Stimulated activated naive CD8-positive, alpha-beta T cell treated with anti-CD3 and anti-CD28 coated beads, Interleukin-15, Interleukin-2, amounts not matched to agents 100 ng/mL and 50 ng/mL, for 24 hours (primary cell): ENCODE data around the gene KLF12.
A peak's percentile ranks its signal among the peaks of the same experiment; 100 is the strongest.

ENCODE experiments used
- H3K27ac Mint-ChIP-seq: one replicate; pipeline ENCODE4 v1.8.0; 2021; ENCODE audit warnings: mild to moderate bottlenecking, mixed read lengths
- H3K27me3 Mint-ChIP-seq: one replicate; pipeline ENCODE4 v1.8.0; 2021; ENCODE audit warnings: mixed read lengths
- H3K36me3 Mint-ChIP-seq: one replicate; pipeline ENCODE4 v1.8.0; 2021; ENCODE audit warnings: low read depth, mixed read lengths
- H3K4me1 Mint-ChIP-seq: one replicate; pipeline ENCODE4 v1.8.0; 2021; ENCODE audit warnings: low read depth, mixed read lengths
- H3K4me3 Mint-ChIP-seq: one replicate; pipeline ENCODE4 v1.8.0; 2021; ENCODE audit warnings: mild to moderate bottlenecking, mixed read lengths
- H3K9me3 Mint-ChIP-seq: one replicate; pipeline ENCODE4 v1.8.0; 2021; ENCODE audit warnings: mixed read lengths

KLF12 gene

GRCh38 chr13:74128156-74128767, 5.9 kb downstream of the KLF12 start:
- Mint-ChIP-seq H3K27ac (peak overlapping the region; percentile 85), H3K4me3 (peak overlapping the region; percentile 65), H3K27me3 (no peaks in the 10 kb centered on the region), H3K9me3 (no peaks in the 10 kb centered on the region), H3K36me3 (no peaks in the 10 kb centered on the region), H3K4me1 (peaks cover 86% of the 10 kb centered on the region)

- Mint-ChIP-seq H3K27ac (peak overlapping the region; percentile 86), H3K36me3 (peaks cover 39% of the 10 kb centered on the region), H3K9me3 (peaks cover 20% of the 10 kb centered on the region), H3K4me1 (peaks cover 87% of the 10 kb centered on the region), H3K27me3 (no peaks in the 10 kb centered on the region), H3K4me3 (no peak overlapping the region)
Observed at GRCh38 chr13:74118328-74118727, 15.9 kb downstream of the KLF12 start.

- Mint-ChIP-seq H3K27ac (peak overlapping the region; percentile 86), H3K27me3 (no peaks in the 10 kb centered on the region), H3K9me3 (peaks cover 20% of the 10 kb centered on the region), H3K36me3 (peaks cover 45% of the 10 kb centered on the region), H3K4me3 (peak overlapping the region; percentile 35), H3K4me1 (peaks cover 89% of the 10 kb centered on the region)
Observed at GRCh38 chr13:74117207-74117705, 16.9 kb downstream of the KLF12 start.

GRCh38 chr13:74115133-74115532, 19.1 kb downstream of the KLF12 start:
- H3K4me3 Mint-ChIP-seq, result no peak overlapping the region
- peaks cover 51% of the 10 kb centered on the region for H3K36me3 Mint-ChIP-seq

GRCh38 chr13:74114641-74115040, 19.6 kb downstream of the KLF12 start:
- Mint-ChIP-seq H3K4me3 (no peak overlapping the region), H3K27me3 (no peaks in the 10 kb centered on the region), H3K9me3 (peaks cover 19% of the 10 kb centered on the region), H3K27ac (peak overlapping the region; percentile 86), H3K4me1 (peaks cover 93% of the 10 kb centered on the region), H3K36me3 (peaks cover 49% of the 10 kb centered on the region)

More at GRCh38 chr13:74115133-74115532, 19.1 kb downstream of the KLF12 start:
- peaks cover 91% of the 10 kb centered on the region for H3K4me1 Mint-ChIP-seq
- no peaks in the 10 kb centered on the region for H3K27me3 Mint-ChIP-seq
- H3K9me3 Mint-ChIP-seq, result peaks cover 20% of the 10 kb centered on the region
- H3K27ac Mint-ChIP-seq, result peak overlapping the region; percentile 86

- no peak overlapping the region for H3K4me3 Mint-ChIP-seq
- H3K9me3 Mint-ChIP-seq, result peaks cover 15% of the 10 kb centered on the region
- peaks cover 45% of the 10 kb centered on the region for H3K36me3 Mint-ChIP-seq
- peaks cover 90% of the 10 kb centered on the region for H3K4me1 Mint-ChIP-seq
- peak overlapping the region; percentile 45 for H3K27ac Mint-ChIP-seq
- H3K27me3 Mint-ChIP-seq, result no peaks in the 10 kb centered on the region
Observed at GRCh38 chr13:74114202-74114601, 20.0 kb downstream of the KLF12 start.

GRCh38 chr13:74111901-74112824, 22.0 kb downstream of the KLF12 start:
- Mint-ChIP-seq H3K4me1 (peaks cover 88% of the 10 kb centered on the region), H3K27ac (peak overlapping the region; percentile 50), H3K27me3 (no peaks in the 10 kb centered on the region), H3K36me3 (peaks cover 40% of the 10 kb centered on the region), H3K4me3 (no peak overlapping the region), H3K9me3 (peaks cover 4% of the 10 kb centered on the region)

GRCh38 chr13:74111399-74111798, 22.8 kb downstream of the KLF12 start:
- H3K9me3 Mint-ChIP-seq, result peaks cover 4% of the 10 kb centered on the region
- peaks cover 87% of the 10 kb centered on the region for H3K4me1 Mint-ChIP-seq
- no peak overlapping the region for H3K4me3 Mint-ChIP-seq

GRCh38 chr13:74110053-74110452, 24.2 kb downstream of the KLF12 start:
- H3K36me3 Mint-ChIP-seq, result peaks cover 32% of the 10 kb centered on the region
- H3K4me1 Mint-ChIP-seq, result peaks cover 83% of the 10 kb centered on the region
- H3K9me3 Mint-ChIP-seq, result peaks cover 4% of the 10 kb centered on the region
- H3K27ac Mint-ChIP-seq, result peak overlapping the region; percentile 18
- no peaks in the 10 kb centered on the region for H3K27me3 Mint-ChIP-seq
- no peak overlapping the region for H3K4me3 Mint-ChIP-seq

More at GRCh38 chr13:74111399-74111798, 22.8 kb downstream of the KLF12 start:
- Mint-ChIP-seq H3K36me3 (peaks cover 40% of the 10 kb centered on the region), H3K27ac (no peak overlapping the region), H3K27me3 (no peaks in the 10 kb centered on the region)

- Mint-ChIP-seq H3K27me3 (no peaks in the 10 kb centered on the region), H3K4me1 (peaks cover 82% of the 10 kb centered on the region), H3K27ac (peak overlapping the region; percentile 57), H3K36me3 (peaks cover 25% of the 10 kb centered on the region), H3K9me3 (peaks cover 4% of the 10 kb centered on the region), H3K4me3 (no peak overlapping the region)
Observed at GRCh38 chr13:74107598-74107997, 26.6 kb downstream of the KLF12 start.

- Mint-ChIP-seq H3K4me1 (peaks cover 83% of the 10 kb centered on the region), H3K27ac (no peak overlapping the region), H3K4me3 (no peak overlapping the region), H3K9me3 (peaks cover 4% of the 10 kb centered on the region), H3K36me3 (peaks cover 29% of the 10 kb centered on the region), H3K27me3 (no peaks in the 10 kb centered on the region)
Observed at GRCh38 chr13:74105871-74106270, 28.3 kb downstream of the KLF12 start.

- H3K4me3 Mint-ChIP-seq, result no peak overlapping the region
- peaks cover 21% of the 10 kb centered on the region for H3K36me3 Mint-ChIP-seq
- peak overlapping the region; percentile 56 for H3K27ac Mint-ChIP-seq
- H3K27me3 Mint-ChIP-seq, result no peaks in the 10 kb centered on the region
- H3K4me1 Mint-ChIP-seq, result peaks cover 79% of the 10 kb centered on the region
- peaks cover 4% of the 10 kb centered on the region for H3K9me3 Mint-ChIP-seq
Observed at GRCh38 chr13:74104661-74105275, 29.4 kb downstream of the KLF12 start.

- Mint-ChIP-seq H3K36me3 (peaks cover 21% of the 10 kb centered on the region), H3K27ac (peak overlapping the region; percentile 56), H3K9me3 (peaks cover 4% of the 10 kb centered on the region), H3K27me3 (no peaks in the 10 kb centered on the region), H3K4me3 (no peak overlapping the region), H3K4me1 (peaks cover 82% of the 10 kb centered on the region)
Observed at GRCh38 chr13:74103970-74104555, 30.1 kb downstream of the KLF12 start.

- H3K9me3 Mint-ChIP-seq, result peaks cover 4% of the 10 kb centered on the region
- peaks cover 17% of the 10 kb centered on the region for H3K36me3 Mint-ChIP-seq
- no peak overlapping the region for H3K27ac Mint-ChIP-seq
- no peaks in the 10 kb centered on the region for H3K27me3 Mint-ChIP-seq
- no peak overlapping the region for H3K4me3 Mint-ChIP-seq
- H3K4me1 Mint-ChIP-seq, result peaks cover 83% of the 10 kb centered on the region
Observed at GRCh38 chr13:74103196-74103595, 31.0 kb downstream of the KLF12 start.
